Spleen (tissue), 11 donors: ENCODE results near the gene CD276. TPM values are rescaled to one million over a fixed set of nuclear protein-coding genes. Genes with fewer than 3 reads are reported as not detected.

Experiments
- DNase-seq: peaks from one replicate; pipeline ENCODE4 v3.0.0-alpha.2; 2020
- H3K27ac ChIP-seq, 8 donors: fragments of 200-600 bp; sonication (generic) in 7 of 8; 1 replicate in 4 of 8; 2 replicates in 4 of 8; pipeline versions ENCODE4 v1.5.0 to v1.8.0; 2016 to 2021; ENCODE audit warnings: inconsistent platforms in 4 of 8, mild to moderate bottlenecking in 4 of 8, moderate library complexity in 1 of 8
- H3K27me3 ChIP-seq, 7 donors: fragments of 200-600 bp; sonication (generic) in 6 of 7; replicated peaks in 1 of 7; 1 replicate in 4 of 7; 2 replicates in 3 of 7; pipeline versions ENCODE4 v1.5.0 to v1.8.0; 2016 to 2021; ENCODE audit warnings: inconsistent platforms in 3 of 7, mild to moderate bottlenecking in 1 of 7
- H3K36me3 ChIP-seq, 6 donors: fragments of 200-600 bp; sonication (generic) in 5 of 6; 1 replicate in 4 of 6; 2 replicates in 2 of 6; pipeline versions ENCODE4 v1.5.0 to v1.8.0; 2016 to 2021; ENCODE audit warnings: inconsistent platforms in 2 of 6
- H3K4me1 ChIP-seq, 6 donors: fragments of 200-600 bp; sonication (generic) in 5 of 6; 1 replicate in 3 of 6; 2 replicates in 3 of 6; pipeline versions ENCODE4 v1.5.0 to v1.8.0; 2016 to 2021; ENCODE audit warnings: inconsistent platforms in 3 of 6
- H3K4me3 ChIP-seq, 8 donors: fragments of 200-600 bp; sonication (generic) in 7 of 8; 1 replicate in 4 of 8; 2 replicates in 4 of 8; pipeline versions ENCODE4 v1.5.0 to v1.8.0; 2016 to 2021; ENCODE audit warnings: inconsistent platforms in 4 of 8, mild to moderate bottlenecking in 4 of 8, moderate library complexity in 2 of 8
- H3K9me3 ChIP-seq, 8 donors: fragments of 200-600 bp; sonication (generic) in 7 of 8; 1 replicate in 4 of 8; 2 replicates in 4 of 8; pipeline versions ENCODE4 v1.5.0 to v1.8.0; 2016 to 2021; ENCODE audit warnings: inconsistent platforms in 4 of 8
- POLR2A ChIP-seq, 3 donors: fragments of 450-650 bp; IDR thresholded peaks; one replicate each; pipeline ENCODE4 v1.5.1; 2017; ENCODE audit warnings: antibody characterized with exemption in 3 of 3, mild to moderate bottlenecking in 1 of 3
- POLR2AphosphoS5 ChIP-seq, 3 donors: sonication (generic); formaldehyde crosslinking; IDR thresholded peaks; one replicate each; pipeline ENCODE4 v1.5.1; 2017; ENCODE audit warnings: antibody characterized with exemption in 3 of 3
- WGBS, 5 donors: extraction: QIAGEN DNeasy Blood & Tissue Kit in 3 of 5; methylation state at CpG; one replicate each; pipeline versions ENCODE4 v1.1.5 to v1.1.7; 2013 to 2018; 5-methylcytosine and 5-hydroxymethylcytosine counted together
- intact Hi-C: fragments of 100-400 bp; cut with DNase I; formaldehyde crosslinking; loops from one replicate; pipeline ENCODE4 v1.15.0; 2023; ENCODE audit warnings: low total_unique reads
- polyA plus RNA-seq, 3 donors: library from polyadenylated mRNA; stranded (reverse); fragments of 200-250 nt; gene quantifications; one replicate each; pipeline ENCODE4 v1.2.1, GENCODE V29; 2013
- total RNA-seq, 7 donors: library from RNA; depleted of rRNA in 3 of 7; stranded (reverse); fragments of >200 nt in 3 of 7; fragmentation: NEBNext Ultra II Directional in 4 of 7; extraction: Animal tissue kit (Norgen Biotek cat#: 25700) in 4 of 7; gene quantifications; one replicate each; pipeline versions ENCODE4 v1.1.0 to v1.2.1, GENCODE V29; 2016 to 2021
- TF ChIP-seq, protein P1 (sequence below), 11 experiments: fragments of 200-600 bp in 7 of 11; fragments of 450-650 bp in 4 of 11; sonication (generic) in 4 of 11; IDR thresholded peaks in 8 of 11; conservative IDR thresholded peaks in 3 of 11; 1 replicate in 7 of 11; 2 replicates in 4 of 11; pipeline versions ENCODE4 v1.4.0 to v1.8.0; 2016 to 2021; ENCODE audit warnings: antibody characterized with exemption in 11 of 11, inconsistent platforms in 4 of 11, mild to moderate bottlenecking in 1 of 11
- donor health status: healthy with polysubstance abuse.
- donor health status: DM: no; HTN: no; CAD: no; lungs with moderate emphysema.
- donor health status: DM: no; HTN: no; CAD: no.
- donor health status: Bipolar disorder and iron deficiency.
- donor health status: healthy.
- donor health status: DM: no; HTN: no; CAD: no.
- donor health status: DM: yes; HTN: yes; CAD: no.

CD276 gene
- total and polyA plus RNA-seq, 10 donors = 9.8 to 95.6 (median 27.2) TPM

DNA sequence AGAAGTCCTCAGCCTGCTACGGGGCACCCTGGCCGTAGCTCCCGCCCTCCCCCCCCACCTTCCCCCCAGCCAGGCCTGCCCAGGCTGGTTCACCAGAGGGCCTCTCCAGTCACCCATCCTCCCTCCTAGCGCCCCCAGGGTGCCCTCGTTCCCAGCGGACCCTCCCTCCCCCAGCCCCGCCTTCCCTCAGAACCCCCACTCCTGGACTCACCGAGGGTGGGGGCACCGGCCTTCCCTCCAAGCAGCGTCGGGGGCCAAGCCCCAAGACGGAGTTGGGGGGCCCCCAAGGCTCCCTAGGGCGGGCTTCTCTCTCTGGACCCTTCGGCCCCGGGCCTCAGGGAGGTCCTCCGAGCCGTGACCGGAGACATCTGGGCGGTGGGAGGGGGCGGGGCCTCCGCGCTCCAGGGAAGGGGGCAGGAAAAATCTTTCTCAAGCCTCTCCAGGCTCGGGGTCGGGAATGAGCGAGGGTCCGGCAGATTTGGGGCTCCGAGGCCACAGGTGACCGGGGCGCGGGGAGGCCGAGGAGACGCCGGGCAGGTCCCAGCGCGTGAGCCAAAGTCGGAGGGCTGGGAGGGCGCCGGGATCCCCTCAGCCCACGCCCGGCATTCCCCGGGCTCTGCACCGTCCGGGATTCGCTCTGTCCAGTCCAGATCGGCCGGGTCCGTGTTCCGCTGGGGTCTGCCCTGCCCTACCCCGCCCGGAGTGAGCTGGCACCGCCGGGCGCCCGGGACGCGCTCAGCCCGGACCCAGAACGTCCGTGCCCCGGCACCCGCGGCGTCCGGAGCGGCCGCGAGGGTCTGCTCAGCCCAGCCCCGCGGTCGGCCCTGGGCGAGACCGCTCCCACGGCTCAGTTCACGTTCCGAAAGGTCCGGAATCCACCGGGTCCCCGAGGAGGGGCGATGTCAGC, 68.0 kb downstream of the CD276 start:
- no peaks in the 10 kb centered on the region for H3K36me3 ChIP-seq
- H3K4me3 ChIP-seq = peak overlapping the region; percentile 13 to 63 (median 30)
- peaks cover 0 to 96% (median 26%) of the 10 kb centered on the region in 7 donors for H3K27me3 ChIP-seq
- DNase-seq = peak; percentile 43
- H3K9me3 ChIP-seq = no peaks in the 10 kb centered on the region
- intact Hi-C loops = no loop called here
- WGBS, 5 donors = 1 to 3% (median 2%) methylated on average over 22 to 79 of the region's 79 CpGs
- no peak overlapping the region for H3K27ac ChIP-seq
- peaks cover 4 to 24% (median 15%) of the 10 kb centered on the region in 6 donors for H3K4me1 ChIP-seq
- TF ChIP-seq, protein P1, sequence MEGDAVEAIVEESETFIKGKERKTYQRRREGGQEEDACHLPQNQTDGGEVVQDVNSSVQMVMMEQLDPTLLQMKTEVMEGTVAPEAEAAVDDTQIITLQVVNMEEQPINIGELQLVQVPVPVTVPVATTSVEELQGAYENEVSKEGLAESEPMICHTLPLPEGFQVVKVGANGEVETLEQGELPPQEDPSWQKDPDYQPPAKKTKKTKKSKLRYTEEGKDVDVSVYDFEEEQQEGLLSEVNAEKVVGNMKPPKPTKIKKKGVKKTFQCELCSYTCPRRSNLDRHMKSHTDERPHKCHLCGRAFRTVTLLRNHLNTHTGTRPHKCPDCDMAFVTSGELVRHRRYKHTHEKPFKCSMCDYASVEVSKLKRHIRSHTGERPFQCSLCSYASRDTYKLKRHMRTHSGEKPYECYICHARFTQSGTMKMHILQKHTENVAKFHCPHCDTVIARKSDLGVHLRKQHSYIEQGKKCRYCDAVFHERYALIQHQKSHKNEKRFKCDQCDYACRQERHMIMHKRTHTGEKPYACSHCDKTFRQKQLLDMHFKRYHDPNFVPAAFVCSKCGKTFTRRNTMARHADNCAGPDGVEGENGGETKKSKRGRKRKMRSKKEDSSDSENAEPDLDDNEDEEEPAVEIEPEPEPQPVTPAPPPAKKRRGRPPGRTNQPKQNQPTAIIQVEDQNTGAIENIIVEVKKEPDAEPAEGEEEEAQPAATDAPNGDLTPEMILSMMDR (IDR thresholded peaks at IDR 0.05 in 8 of 11, conservative IDR thresholded peaks at IDR 0.05 in 3 of 11) = no peak
- no peak for TF ChIP-seq POLR2AphosphoS5 (IDR thresholded peaks at IDR 0.05)
- no peak for TF ChIP-seq POLR2A (IDR thresholded peaks at IDR 0.05)

DNA sequence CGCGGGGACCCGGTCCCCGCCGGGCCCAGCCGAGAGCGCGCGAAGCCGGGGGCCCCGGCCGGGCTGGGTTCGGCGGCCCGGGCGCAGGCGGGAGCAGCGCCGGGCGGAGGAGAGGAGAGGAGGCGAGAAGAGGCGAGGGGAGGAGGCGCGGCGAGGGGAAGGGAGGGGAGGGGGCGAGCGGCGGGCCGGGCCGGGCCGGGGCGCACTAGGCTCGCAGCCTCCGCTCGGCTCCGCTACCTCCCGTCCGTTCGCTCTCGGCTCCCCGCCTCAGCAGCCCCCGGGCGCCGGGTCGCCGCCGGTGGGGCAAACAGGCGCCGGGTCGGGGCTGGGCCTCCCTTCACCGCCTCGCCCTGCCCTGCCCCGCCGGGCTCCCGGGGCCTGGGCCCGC, 68.6 kb downstream of the CD276 start:
- no peaks in the 10 kb centered on the region for H3K36me3 ChIP-seq
- intact Hi-C loops = no loop called here
- peaks cover 4 to 23% (median 14%) of the 10 kb centered on the region in 6 donors for H3K4me1 ChIP-seq
- peak; percentile 37 for DNase-seq
- WGBS, 5 donors = 0 to 3% (median 1%) methylated on average over 1 to 56 of the region's 56 CpGs
- peaks cover 0 to 96% (median 26%) of the 10 kb centered on the region in 7 donors for H3K27me3 ChIP-seq
- H3K4me3 ChIP-seq = peak overlapping the region in 7 of 8 donors; percentile 15 to 63 (median 33)
- no peak for TF ChIP-seq POLR2AphosphoS5 (IDR thresholded peaks at IDR 0.05)
- TF ChIP-seq, protein P1 (IDR thresholded peaks at IDR 0.05 in 8 of 11, conservative IDR thresholded peaks at IDR 0.05 in 3 of 11) = no peak
- TF ChIP-seq POLR2A (IDR thresholded peaks at IDR 0.05) = no peak
- H3K9me3 ChIP-seq = no peaks in the 10 kb centered on the region
- H3K27ac ChIP-seq = no peak overlapping the region

DNA sequence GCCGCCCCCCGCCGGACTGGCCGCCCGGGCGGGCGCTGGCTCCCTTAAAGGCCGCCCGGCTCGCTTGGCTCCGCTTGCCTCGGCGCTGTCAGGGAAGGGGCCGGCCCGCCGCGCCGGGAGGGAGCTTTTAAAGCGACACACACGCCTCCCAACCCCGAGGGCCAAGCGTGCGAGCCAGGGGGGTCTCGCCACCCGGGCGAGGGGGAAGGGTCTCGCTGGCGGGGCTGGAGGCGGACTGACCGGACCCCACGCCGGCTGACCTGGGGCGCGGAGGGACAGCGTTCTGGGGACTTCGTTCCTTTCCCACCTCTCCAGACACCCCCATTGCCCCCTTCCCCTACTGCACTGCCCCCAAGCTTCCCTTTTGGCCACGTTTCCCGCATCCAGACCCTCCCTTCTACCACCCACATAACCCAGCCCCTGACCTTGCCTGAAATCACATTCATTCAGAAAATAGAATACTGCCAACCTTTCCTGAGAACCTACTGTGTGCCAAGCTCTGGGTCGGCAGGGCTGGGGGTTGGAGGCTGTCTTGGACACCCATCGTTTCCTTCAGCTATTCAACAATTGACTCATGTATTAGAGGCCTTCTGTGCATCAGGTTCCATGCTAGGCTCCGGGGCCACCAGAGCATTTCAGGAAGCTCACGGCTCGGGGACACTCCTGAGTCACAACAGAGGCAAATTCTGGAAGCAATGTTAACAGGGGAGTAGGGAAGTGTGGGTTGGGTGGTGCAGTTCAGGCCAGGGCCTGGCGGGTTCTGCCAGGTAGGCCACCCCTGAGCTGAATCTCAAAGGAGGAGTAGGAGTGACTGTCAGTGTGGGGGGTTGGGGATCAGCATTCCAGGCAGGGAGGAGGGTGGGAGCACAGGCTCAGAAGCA, 69.3 kb downstream of the CD276 start, which contains the start of gene INSYN1:
Gene INSYN1 (minus strand): TSS at position 102 of the 881 bp plus-strand sequence. CDS start 2,221 bp downstream, outside the sequence.
- no peak for TF ChIP-seq POLR2A (IDR thresholded peaks at IDR 0.05)
- TF ChIP-seq POLR2AphosphoS5 (IDR thresholded peaks at IDR 0.05) = no peak
- TF ChIP-seq, protein P1 (IDR thresholded peaks at IDR 0.05 in 8 of 11, conservative IDR thresholded peaks at IDR 0.05 in 3 of 11) = no peak
- peaks cover 4 to 25% (median 14%) of the 10 kb centered on the region in 6 donors for H3K4me1 ChIP-seq
- WGBS, 5 donors = 13 to 33% (median 17%) methylated on average over 12 to 44 of the region's 44 CpGs
- H3K36me3 ChIP-seq = no peaks in the 10 kb centered on the region
- intact Hi-C loops = no loop called here
- H3K4me3 ChIP-seq = peak within 1 kb of the TSS; percentile 13 to 63 (median 30)
- no peaks in the 10 kb centered on the region for H3K9me3 ChIP-seq
- peaks cover 0 to 95% (median 26%) of the 10 kb centered on the region in 7 donors for H3K27me3 ChIP-seq
- no peak for DNase-seq
- no peak within 1 kb of the TSS for H3K27ac ChIP-seq
